Body of pancreas (tissue), 4 donors: Measurements from ENCODE around the gene COL18A1.

ENCODE experiments used
- POLR2A ChIP-seq, 3 donors: fragments of 450-650 bp; IDR thresholded peaks; one replicate each; pipeline ENCODE4 v1.6.1; 2016; ENCODE audit warnings: antibody characterized with exemption in 3 of 3, mild to moderate bottlenecking in 2 of 3
- TF ChIP-seq, protein P1 (sequence below), 7 experiments: fragments of 450-650 bp in 4 of 7; fragments of 200-600 bp in 3 of 7; sonication (generic) in 3 of 7; IDR thresholded peaks; one replicate each; pipeline ENCODE4 v1.5.1; 2016 to 2019; ENCODE audit warnings: antibody characterized with exemption in 7 of 7

DNA sequence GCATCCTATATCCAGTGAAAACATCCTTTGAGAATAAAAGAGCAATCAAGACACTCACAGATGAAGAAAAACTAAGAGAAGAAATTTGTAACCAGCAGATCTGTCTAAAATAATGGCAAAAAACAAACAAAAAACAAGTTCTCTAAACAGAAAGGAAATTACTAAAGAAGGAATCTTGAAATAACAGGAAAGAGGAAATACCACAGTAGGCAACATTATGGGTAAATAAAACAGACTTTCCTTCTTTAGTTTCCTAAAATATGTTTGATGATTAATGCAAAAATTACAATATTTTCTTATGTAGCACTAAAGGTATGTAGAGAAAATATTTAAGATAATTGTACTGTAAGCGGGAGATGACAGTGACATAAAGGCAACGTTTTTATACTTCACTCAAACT is 113.8 kb downstream of the COL18A1 start:
- TF ChIP-seq, protein P1, sequence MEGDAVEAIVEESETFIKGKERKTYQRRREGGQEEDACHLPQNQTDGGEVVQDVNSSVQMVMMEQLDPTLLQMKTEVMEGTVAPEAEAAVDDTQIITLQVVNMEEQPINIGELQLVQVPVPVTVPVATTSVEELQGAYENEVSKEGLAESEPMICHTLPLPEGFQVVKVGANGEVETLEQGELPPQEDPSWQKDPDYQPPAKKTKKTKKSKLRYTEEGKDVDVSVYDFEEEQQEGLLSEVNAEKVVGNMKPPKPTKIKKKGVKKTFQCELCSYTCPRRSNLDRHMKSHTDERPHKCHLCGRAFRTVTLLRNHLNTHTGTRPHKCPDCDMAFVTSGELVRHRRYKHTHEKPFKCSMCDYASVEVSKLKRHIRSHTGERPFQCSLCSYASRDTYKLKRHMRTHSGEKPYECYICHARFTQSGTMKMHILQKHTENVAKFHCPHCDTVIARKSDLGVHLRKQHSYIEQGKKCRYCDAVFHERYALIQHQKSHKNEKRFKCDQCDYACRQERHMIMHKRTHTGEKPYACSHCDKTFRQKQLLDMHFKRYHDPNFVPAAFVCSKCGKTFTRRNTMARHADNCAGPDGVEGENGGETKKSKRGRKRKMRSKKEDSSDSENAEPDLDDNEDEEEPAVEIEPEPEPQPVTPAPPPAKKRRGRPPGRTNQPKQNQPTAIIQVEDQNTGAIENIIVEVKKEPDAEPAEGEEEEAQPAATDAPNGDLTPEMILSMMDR (IDR thresholded peaks at IDR 0.05), result no peak
- no peak for TF ChIP-seq POLR2A (IDR thresholded peaks at IDR 0.05)
